ENCODE results near the gene CHST15.

The CHST15 gene

DNA sequence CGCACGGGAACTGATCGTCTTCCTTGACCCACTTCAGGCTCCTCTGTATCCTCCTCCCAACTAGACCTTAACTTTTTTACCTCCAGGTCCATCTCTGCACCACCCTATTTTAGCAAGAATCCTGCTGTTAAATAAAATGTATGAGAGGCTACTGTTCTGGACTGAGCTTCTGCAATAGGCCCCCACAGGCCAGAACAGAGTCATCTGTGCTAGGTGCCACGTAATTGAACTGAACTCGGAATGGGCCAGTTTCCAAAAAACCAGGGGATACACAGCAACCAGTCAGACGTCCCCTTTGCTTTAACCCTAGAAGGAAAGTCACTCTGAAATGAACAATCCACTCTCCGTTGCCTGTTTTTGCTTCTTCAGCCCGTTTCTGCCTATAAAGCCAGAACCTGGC is 71.3 kb downstream of the CHST15 start:
- Histone ChIP-seq H3K4me1 (ENCODE audit: insufficient read depth, low read length, poor library complexity, severe bottlenecking) (peaks cover 8% of the 10 kb centered on the region), H3K4me2 (ENCODE audit: low read depth, low read length, poor library complexity, severe bottlenecking) (no peak overlapping the region), H3K9ac (ENCODE audit: low read depth, low read length, poor library complexity, severe bottlenecking) (no peak overlapping the region), H4K20me1 (ENCODE audit: insufficient read depth, low read length, poor library complexity, severe bottlenecking) (no peaks in the 10 kb centered on the region), H3K9me3 (ENCODE audit: insufficient read depth, low read depth, low read length) (no peaks in the 10 kb centered on the region), H3K4me3 (ENCODE audit: low read length, poor library complexity, severe bottlenecking) (no peak overlapping the region), H2AFZ (ENCODE audit: low read length) (no peak overlapping the region), H3F3A (ENCODE audit: low read depth) (no peaks in the 10 kb centered on the region), H3K79me2 (ENCODE audit: insufficient read depth, low read length) (no peaks in the 10 kb centered on the region), H3K9me2 (replicated peaks; ENCODE audit: low read depth, low read length) (no peaks in the 10 kb centered on the region), H3K36me3 (ENCODE audit: insufficient read depth, low read length) (no peaks in the 10 kb centered on the region), H3K27me3 (ENCODE audit: insufficient read depth, low read length, poor library complexity, severe bottlenecking) (no peaks in the 10 kb centered on the region)
- no peak for TF ChIP-seq EZH2phosphoT487 (IDR thresholded peaks at IDR 0.05; ENCODE audit: borderline replicate concordance)
- TF ChIP-seq, protein P1, sequence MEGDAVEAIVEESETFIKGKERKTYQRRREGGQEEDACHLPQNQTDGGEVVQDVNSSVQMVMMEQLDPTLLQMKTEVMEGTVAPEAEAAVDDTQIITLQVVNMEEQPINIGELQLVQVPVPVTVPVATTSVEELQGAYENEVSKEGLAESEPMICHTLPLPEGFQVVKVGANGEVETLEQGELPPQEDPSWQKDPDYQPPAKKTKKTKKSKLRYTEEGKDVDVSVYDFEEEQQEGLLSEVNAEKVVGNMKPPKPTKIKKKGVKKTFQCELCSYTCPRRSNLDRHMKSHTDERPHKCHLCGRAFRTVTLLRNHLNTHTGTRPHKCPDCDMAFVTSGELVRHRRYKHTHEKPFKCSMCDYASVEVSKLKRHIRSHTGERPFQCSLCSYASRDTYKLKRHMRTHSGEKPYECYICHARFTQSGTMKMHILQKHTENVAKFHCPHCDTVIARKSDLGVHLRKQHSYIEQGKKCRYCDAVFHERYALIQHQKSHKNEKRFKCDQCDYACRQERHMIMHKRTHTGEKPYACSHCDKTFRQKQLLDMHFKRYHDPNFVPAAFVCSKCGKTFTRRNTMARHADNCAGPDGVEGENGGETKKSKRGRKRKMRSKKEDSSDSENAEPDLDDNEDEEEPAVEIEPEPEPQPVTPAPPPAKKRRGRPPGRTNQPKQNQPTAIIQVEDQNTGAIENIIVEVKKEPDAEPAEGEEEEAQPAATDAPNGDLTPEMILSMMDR (conservative IDR thresholded peaks at IDR 0.05; ENCODE audit: low read length), result no peak

DNA sequence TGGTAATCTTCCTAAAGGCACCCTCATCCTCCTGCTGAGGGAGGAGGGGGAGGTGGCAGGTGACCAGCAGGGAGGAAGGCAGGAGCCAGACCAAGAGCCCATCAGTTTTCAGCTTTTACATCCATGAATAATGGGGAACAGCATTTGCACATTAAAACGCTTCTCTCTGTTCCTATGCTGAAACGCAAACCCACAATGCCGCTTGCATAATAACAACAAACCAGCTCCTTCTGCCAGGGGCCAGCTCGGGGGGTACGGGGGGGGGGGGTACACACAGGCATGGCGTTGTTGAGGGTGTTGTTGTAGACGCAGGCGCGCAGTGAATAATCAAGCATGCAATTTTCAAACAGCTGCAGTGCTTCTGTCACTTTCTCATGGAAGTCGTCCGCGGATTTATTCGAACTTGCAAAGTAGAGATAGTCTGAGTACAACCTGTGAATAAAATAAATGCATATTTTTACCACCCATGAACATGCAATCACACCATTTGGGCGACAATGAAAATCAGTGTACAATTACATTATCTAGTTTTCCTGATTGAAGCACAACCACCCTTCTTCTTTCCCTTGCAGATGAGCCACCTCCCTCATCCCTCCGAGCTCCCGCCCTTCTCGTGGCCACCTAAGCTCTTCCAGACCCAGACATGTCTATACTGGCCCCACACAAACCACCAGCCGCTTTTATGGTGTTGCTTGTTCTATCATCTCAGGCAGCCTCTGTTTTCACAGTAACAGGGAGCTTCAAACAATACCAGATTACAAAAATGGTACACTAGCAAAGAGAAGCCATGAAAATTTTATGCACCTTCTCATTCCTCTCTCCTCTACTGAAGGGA is 72.2 kb downstream of the CHST15 start:
- Histone ChIP-seq H4K20me1 (ENCODE audit: insufficient read depth, low read length, poor library complexity, severe bottlenecking) (no peaks in the 10 kb centered on the region), H3K27me3 (ENCODE audit: insufficient read depth, low read length, poor library complexity, severe bottlenecking) (no peaks in the 10 kb centered on the region), H3K9ac (ENCODE audit: low read depth, low read length, poor library complexity, severe bottlenecking) (no peak overlapping the region), H3K79me2 (ENCODE audit: insufficient read depth, low read length) (no peaks in the 10 kb centered on the region), H3F3A (ENCODE audit: low read depth) (no peaks in the 10 kb centered on the region), H3K9me3 (ENCODE audit: insufficient read depth, low read depth, low read length) (no peaks in the 10 kb centered on the region), H3K4me2 (ENCODE audit: low read depth, low read length, poor library complexity, severe bottlenecking) (no peak overlapping the region), H3K36me3 (ENCODE audit: insufficient read depth, low read length) (no peaks in the 10 kb centered on the region), H3K4me1 (ENCODE audit: insufficient read depth, low read length, poor library complexity, severe bottlenecking) (peaks cover 8% of the 10 kb centered on the region), H3K9me2 (replicated peaks; ENCODE audit: low read depth, low read length) (no peaks in the 10 kb centered on the region), H2AFZ (ENCODE audit: low read length) (no peak overlapping the region), H3K4me3 (ENCODE audit: low read length, poor library complexity, severe bottlenecking) (no peak overlapping the region)
- TF ChIP-seq EZH2phosphoT487 (IDR thresholded peaks at IDR 0.05; ENCODE audit: borderline replicate concordance), result no peak
- TF ChIP-seq, protein P1 (conservative IDR thresholded peaks at IDR 0.05; ENCODE audit: low read length), result no peak

DNA sequence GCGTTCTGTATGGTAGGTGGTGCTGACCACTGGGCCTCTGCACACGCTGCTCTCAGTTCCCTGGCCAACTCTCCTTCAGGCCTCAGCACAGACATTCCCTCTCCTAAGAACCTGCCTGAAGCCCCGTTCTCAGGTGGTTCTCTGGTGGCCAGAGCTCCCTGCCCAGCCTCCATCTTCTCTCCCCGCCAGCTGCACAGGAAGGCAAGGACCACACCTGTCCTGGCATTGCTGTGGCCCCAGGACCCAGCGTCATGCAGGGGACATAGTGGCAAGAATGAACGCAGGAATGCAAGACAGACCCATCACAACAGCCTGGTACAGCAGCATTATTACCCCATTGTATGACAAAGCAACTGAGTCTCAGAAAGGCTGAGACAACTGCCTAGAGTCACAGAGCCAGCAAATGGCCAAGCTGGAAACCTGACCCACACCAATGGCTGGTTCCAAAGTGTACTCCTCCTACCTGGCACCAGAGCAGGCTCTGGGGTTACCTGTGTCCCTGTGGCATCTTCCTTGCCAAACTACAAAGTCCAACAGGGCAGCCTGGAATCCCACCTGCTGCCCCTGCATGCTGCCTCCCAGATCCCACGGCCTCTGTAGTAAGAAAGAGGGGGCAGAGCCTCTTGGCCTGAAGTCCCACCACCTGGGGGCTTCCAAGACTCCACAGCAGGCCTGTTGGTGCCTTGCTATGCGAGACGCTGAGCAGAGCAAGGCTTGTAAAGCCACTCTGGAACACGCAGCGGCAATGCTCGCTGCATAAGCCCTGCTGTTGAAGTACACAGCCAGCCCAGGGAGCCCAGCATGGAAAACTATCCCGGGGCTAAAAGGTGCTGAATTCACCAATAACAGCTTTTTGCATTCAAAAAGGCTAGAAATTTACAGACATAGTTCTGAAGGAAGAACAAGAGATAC is 73.3 kb downstream of the CHST15 start:
- no peaks in the 10 kb centered on the region for H3K79me2 ChIP-seq (ENCODE audit: insufficient read depth, low read length)
- H2AFZ ChIP-seq (ENCODE audit: low read length), result no peak overlapping the region
- TF ChIP-seq, protein P1 (conservative IDR thresholded peaks at IDR 0.05; ENCODE audit: low read length), result no peak
- TF ChIP-seq EZH2phosphoT487 (IDR thresholded peaks at IDR 0.05; ENCODE audit: borderline replicate concordance), result no peak
- H3K9me2 ChIP-seq (replicated peaks; ENCODE audit: low read depth, low read length), result no peaks in the 10 kb centered on the region
- H3K27me3 ChIP-seq (ENCODE audit: insufficient read depth, low read length, poor library complexity, severe bottlenecking), result no peaks in the 10 kb centered on the region
- no peaks in the 10 kb centered on the region for H3F3A ChIP-seq (ENCODE audit: low read depth)
- H3K4me3 ChIP-seq (ENCODE audit: low read length, poor library complexity, severe bottlenecking), result no peak overlapping the region
- H3K9ac ChIP-seq (ENCODE audit: low read depth, low read length, poor library complexity, severe bottlenecking), result no peak overlapping the region
- H3K36me3 ChIP-seq (ENCODE audit: insufficient read depth, low read length), result no peaks in the 10 kb centered on the region
- peaks cover 4% of the 10 kb centered on the region for H3K4me1 ChIP-seq (ENCODE audit: insufficient read depth, low read length, poor library complexity, severe bottlenecking)
- H3K4me2 ChIP-seq (ENCODE audit: low read depth, low read length, poor library complexity, severe bottlenecking), result no peak overlapping the region
- H4K20me1 ChIP-seq (ENCODE audit: insufficient read depth, low read length, poor library complexity, severe bottlenecking), result no peaks in the 10 kb centered on the region
- no peaks in the 10 kb centered on the region for H3K9me3 ChIP-seq (ENCODE audit: insufficient read depth, low read depth, low read length)

Measured in Loucy (cell line).